OCI-LY3 (cell line): ENCODE data around the gene TANGO6.

ENCODE experiments used
- CTCF ChIP-seq: fragments of 200-600, 300-600 bp; sonication (generic); IDR thresholded peaks from 2 replicates; pipeline ENCODE4 v1.5.1; 2014; ENCODE audit warnings: antibody characterized with exemption, low read length, low read depth
- EZH2phosphoT487 ChIP-seq: fragments of 200-600 bp; shearing (Covaris generic); IDR thresholded peaks from 2 replicates; pipeline ENCODE4 v1.6.1; 2018; ENCODE audit warnings: antibody characterized with exemption, mixed run types, low read depth

DNA sequence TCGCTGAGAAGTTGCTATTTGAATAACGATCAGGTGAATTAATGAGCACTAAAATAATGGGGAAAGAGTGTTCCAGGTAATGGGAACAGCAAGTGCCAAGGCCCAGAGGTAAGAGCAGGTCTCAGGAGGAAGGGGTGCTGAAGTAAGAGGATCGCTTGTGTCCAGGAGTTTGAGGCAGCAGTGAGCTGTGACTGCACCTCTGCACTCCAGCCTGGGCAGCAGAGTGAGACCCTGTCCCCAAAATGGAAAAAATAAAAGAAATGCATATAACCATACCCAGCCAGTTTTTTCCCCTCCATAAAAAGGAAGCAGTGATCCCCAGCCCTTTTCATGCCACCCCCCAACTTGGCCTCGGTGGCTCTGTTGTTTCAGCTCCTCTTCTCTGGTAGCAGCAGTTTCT, 245.4 kb downstream of the TANGO6 start:
- no peak for TF ChIP-seq CTCF
- TF ChIP-seq EZH2phosphoT487: no peak
